ENCODE data around the gene ENOX2.

- TF ChIP-seq EZH2 (IDR thresholded peaks at IDR 0.05; ENCODE audit: borderline replicate concordance, low read depth, low read length, severe bottlenecking) (no peak), CTCF (IDR thresholded peaks at IDR 0.05; ENCODE audit: borderline replicate concordance, extremely low read depth, low read length, poor library complexity, severe bottlenecking) (no peak)
These were observed 156.9 kb downstream of the ENOX2 start for GRCh38 chrX:130746077-130746476.

All from DND-41 (cell line).